ENCODE data around the gene OBSCN.
"Not testable (repeated sequence)": the region's sequence is repeated elsewhere in the genome, so short reads cannot be mapped to it uniquely, and the experiment has no call there.

OBSCN gene

GRCh38 chr1:228172591-228173527 lies 35.0 kb upstream of the OBSCN start:
- DNase-seq: no peak

GRCh38 chr1:228173528-228174481 lies 34.0 kb upstream of the OBSCN start:
- peak; percentile 36 for DNase-seq

GRCh38 chr1:228174482-228175315 lies 33.1 kb upstream of the OBSCN start:
- peak; percentile 44 for DNase-seq

- no peak for DNase-seq
Observed at GRCh38 chr1:228175316-228176023, 32.4 kb upstream of the OBSCN start.

GRCh38 chr1:228176024-228176395 lies 31.8 kb upstream of the OBSCN start:
- DNase-seq: no peak

GRCh38 chr1:228176461-228177182 lies 31.2 kb upstream of the OBSCN start:
- DNase-seq: no peak

- no peak for DNase-seq
Observed at GRCh38 chr1:228177183-228177475, 30.7 kb upstream of the OBSCN start.

- no peak for DNase-seq
Observed at GRCh38 chr1:228177721-228178710, 29.8 kb upstream of the OBSCN start.

- DNase-seq: no peak
Observed at GRCh38 chr1:228178737-228179684, 28.8 kb upstream of the OBSCN start.

- DNase-seq: peak; percentile 48
Observed at GRCh38 chr1:228180271-228180958, 27.4 kb upstream of the OBSCN start.

- DNase-seq: no peak
Observed at GRCh38 chr1:228180959-228181644, 26.7 kb upstream of the OBSCN start.

- DNase-seq: no peak
Observed at GRCh38 chr1:228181645-228182034, 26.2 kb upstream of the OBSCN start.

GRCh38 chr1:228182296-228183030 lies 25.4 kb upstream of the OBSCN start:
- no peak for DNase-seq

- DNase-seq: no peak
Observed at GRCh38 chr1:228184152-228184551, 23.7 kb upstream of the OBSCN start.

GRCh38 chr1:228185641-228185965 lies 22.2 kb upstream of the OBSCN start:
- no peak for DNase-seq

GRCh38 chr1:228188249-228188648 lies 19.6 kb upstream of the OBSCN start:
- DNase-seq: not testable (repeated sequence)

GRCh38 chr1:228190182-228190581 lies 17.7 kb upstream of the OBSCN start:
- no peak for DNase-seq
